Mucosa of descending colon (tissue), 3 donors: Measurements from ENCODE around the gene ATP5F1E. TPM values are rescaled to one million over a fixed set of nuclear protein-coding genes. Genes with fewer than 3 reads are reported as not detected.
A peak's percentile ranks its signal among the peaks of the same experiment; 100 is the strongest.

ENCODE experiments used
- ATAC-seq: fragments of 200-7000 bp; cut with Tn5 transposase; one replicate; pipeline ENCODE4 v1.9.1; 2020; ENCODE audit warnings: mild to moderate bottlenecking, moderate library complexity
- DNase-seq, 3 donors: peaks; one replicate each; pipeline ENCODE4 v3.0.0-alpha.2; 2020
- H3K36me3 ChIP-seq: fragments of 200-600 bp; one replicate; pipeline ENCODE4 v1.8.0; 2021; ENCODE audit warnings: low read depth, mild to moderate bottlenecking
- H3K4me1 ChIP-seq: fragments of 200-600 bp; one replicate; pipeline ENCODE4 v1.8.0; 2021; ENCODE audit warnings: low read depth, mild to moderate bottlenecking
- H3K4me3 ChIP-seq: fragments of 200-600 bp; one replicate; pipeline ENCODE4 v1.8.0; 2021; ENCODE audit warnings: mild to moderate bottlenecking
- H3K9me3 ChIP-seq: fragments of 200-600 bp; one replicate; pipeline ENCODE4 v1.8.0; 2021; ENCODE audit warnings: mild to moderate bottlenecking
- CTCF ChIP-seq: fragments of 200-600 bp; IDR thresholded peaks from one replicate; pipeline ENCODE4 v1.8.0; 2022; ENCODE audit warnings: antibody characterized with exemption, mild to moderate bottlenecking
- intact Hi-C, 2 donors: fragments of 100-400 bp; cut with DNase I in 1 of 2; cut with micrococcal nuclease in 1 of 2; formaldehyde crosslinking; loops; one replicate each; pipeline versions ENCODE4 v1.11.0 to v1.11.1; 2022; cut with DNase I, micrococcal nuclease
- total RNA-seq, 3 donors: library from RNA; stranded (reverse); fragmentation: NEBNext Ultra II Directional in 2 of 3; extraction: Animal tissue kit (Norgen Biotek cat#: 25700) in 2 of 3; gene quantifications; one replicate each; pipeline versions ENCODE4 v1.2.1 to v1.2.4, GENCODE V29; 2021 to 2023
- donor health status: DM: no; HTN: no; CAD: no; lungs with moderate emphysema.
- donor health status: DM: no; HTN: no; CAD: no.
- donor health status: DM: no; HTN: yes; CAD: no.

ATP5F1E gene
- total RNA-seq, 3 donors from 2014 or later: 65.4 to 76.1 (median 71.3) TPM

- intact Hi-C loops: no loop called here
- H3K36me3 ChIP-seq: peaks cover 5% of the 10 kb centered on the region
- no peak for TF ChIP-seq CTCF
- ATAC-seq (no peak), DNase-seq (no peak)
- peaks cover 35% of the 10 kb centered on the region for H3K4me1 ChIP-seq
- peak overlapping the region; percentile 46 for H3K4me3 ChIP-seq
- no peaks in the 10 kb centered on the region for H3K9me3 ChIP-seq
These were observed 1.1 kb downstream of the ATP5F1E start for GRCh38 chr20:59030911-59031563.

- H3K4me1 ChIP-seq: peaks cover 35% of the 10 kb centered on the region
- TF ChIP-seq CTCF: no peak
- H3K36me3 ChIP-seq: no peaks in the 10 kb centered on the region
- H3K4me3 ChIP-seq: no peak overlapping the region
- intact Hi-C loops: no loop called here
- ATAC-seq (no peak), DNase-seq (no peak)
- no peaks in the 10 kb centered on the region for H3K9me3 ChIP-seq
These were observed 3.3 kb downstream of the ATP5F1E start for GRCh38 chr20:59028812-59029211.

- Histone ChIP-seq H3K36me3 (no peaks in the 10 kb centered on the region), H3K4me1 (peaks cover 32% of the 10 kb centered on the region), H3K9me3 (no peaks in the 10 kb centered on the region), H3K4me3 (no peak overlapping the region)
- TF ChIP-seq CTCF: no peak
- no peak for ATAC-seq
- no peak for DNase-seq
- intact Hi-C loops: no loop called here
These were observed 4.3 kb downstream of the ATP5F1E start for GRCh38 chr20:59027741-59028320.

- ATAC-seq: no peak
- Histone ChIP-seq H3K9me3 (no peaks in the 10 kb centered on the region), H3K4me3 (no peak overlapping the region), H3K4me1 (peaks cover 31% of the 10 kb centered on the region), H3K36me3 (no peaks in the 10 kb centered on the region)
- DNase-seq: no peak
- TF ChIP-seq CTCF: no peak
- intact Hi-C loops: no loop called here
These were observed 5.0 kb downstream of the ATP5F1E start for GRCh38 chr20:59026904-59027740.

- no peak for TF ChIP-seq CTCF
- Histone ChIP-seq H3K4me1 (peaks cover 25% of the 10 kb centered on the region), H3K4me3 (no peak overlapping the region), H3K9me3 (no peaks in the 10 kb centered on the region), H3K36me3 (no peaks in the 10 kb centered on the region)
- DNase-seq (no peak), ATAC-seq (no peak)
- intact Hi-C loops: no loop called here
These were observed 6.6 kb downstream of the ATP5F1E start for GRCh38 chr20:59025511-59025910.
